ENCODE data around the gene ASB18.

Gene ASB18

DNA sequence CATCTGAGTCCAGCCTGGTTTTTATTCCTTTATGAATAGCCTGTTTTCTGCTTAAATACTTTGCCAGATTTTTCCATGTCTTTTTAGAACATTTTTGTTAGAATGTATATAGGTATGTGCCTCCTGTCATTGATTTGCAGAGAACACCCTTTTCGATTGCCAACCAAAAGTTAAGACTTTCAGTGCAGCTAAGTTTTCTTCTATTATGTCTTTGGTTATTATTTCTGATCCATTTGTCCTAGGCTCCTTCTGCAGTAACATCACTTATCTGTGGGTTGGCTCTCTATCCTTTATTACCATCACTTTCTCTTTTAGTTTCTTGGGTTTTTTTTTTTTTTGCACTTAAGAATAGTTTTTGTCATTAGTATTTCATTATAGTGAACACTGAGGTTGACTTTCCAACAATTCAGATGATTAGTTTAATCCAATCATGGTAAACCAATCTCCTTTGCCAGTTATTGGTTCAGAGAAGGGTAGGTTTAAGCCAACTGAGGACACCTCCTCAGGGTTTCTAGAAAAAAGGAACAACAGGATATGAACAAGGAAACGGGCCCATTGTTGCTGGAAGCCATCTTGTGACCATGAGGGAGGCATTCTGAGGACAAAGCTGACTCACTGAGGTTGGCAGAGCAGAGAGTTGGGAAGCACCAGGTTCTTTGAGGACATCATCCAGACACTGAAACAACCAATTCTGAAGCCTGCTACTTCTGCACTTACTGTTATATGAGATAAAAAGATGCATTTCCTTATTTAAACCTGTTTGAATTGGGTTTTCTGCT, 58.1 kb downstream of the ASB18 start:
- no peak for ATAC-seq

- ATAC-seq = no peak
These were observed 59.3 kb downstream of the ASB18 start for GRCh38 chr2:236204953-236205352.

DNA sequence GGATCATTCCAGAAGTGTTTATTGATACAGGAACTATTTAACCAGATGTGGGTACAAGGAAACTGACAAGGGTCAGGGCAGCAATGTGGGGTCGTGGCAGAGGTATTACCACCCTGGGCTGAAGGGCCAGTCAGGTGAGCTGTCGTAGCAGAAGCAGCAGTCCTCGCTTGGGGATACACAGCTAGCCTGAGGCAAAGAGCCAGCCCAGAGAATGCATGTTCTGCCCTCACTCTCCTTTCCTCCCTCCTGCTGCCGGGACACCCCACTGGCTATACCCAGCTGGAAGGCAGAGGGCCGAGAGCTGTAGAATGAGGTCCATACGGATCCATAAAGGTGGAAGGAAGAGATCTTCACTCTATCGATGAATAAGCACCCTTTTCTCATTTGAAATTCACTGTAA, 63.8 kb downstream of the ASB18 start:
- no peak for ATAC-seq

DNA sequence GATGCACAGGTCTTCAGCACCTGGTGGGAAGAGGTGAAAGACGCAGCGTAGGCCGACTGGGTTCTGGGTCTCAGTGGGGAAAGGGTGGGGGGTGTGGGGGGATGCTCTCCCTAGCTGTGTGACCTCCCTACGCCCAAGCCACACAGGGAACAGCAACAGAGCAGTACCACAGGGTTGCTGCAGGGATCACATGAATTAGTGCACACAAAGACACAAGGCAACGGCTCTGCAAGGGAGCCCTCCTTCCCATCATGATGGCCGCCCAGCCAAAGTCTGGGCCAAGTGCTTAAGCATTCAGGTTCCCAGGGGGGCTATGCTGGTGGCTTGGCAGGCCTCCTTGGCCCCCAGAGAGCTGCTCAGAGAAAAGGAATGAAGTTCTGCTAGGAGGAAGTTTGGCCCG, 67.8 kb downstream of the ASB18 start:
- no peak for ATAC-seq

DNA sequence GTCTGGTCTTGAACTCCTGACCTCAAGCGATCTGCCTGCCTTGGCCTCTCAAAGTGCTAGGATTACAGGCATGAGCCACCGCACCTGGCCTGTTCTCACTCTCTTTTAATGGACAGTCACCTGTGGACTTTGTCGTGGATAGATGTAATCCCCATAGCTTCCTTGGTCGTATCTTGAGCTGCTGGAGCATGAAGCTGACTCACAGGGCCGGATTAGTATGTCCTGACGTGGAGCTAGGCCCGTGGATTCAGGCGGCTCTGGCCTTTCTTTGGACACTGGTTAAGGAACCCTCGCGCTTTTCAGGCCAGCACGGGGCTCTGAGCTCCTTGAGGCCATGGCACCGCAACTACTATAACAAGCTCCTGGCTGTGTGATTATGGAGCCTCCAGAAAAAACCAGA, 68.5 kb downstream of the ASB18 start:
- no peak for ATAC-seq

DNA sequence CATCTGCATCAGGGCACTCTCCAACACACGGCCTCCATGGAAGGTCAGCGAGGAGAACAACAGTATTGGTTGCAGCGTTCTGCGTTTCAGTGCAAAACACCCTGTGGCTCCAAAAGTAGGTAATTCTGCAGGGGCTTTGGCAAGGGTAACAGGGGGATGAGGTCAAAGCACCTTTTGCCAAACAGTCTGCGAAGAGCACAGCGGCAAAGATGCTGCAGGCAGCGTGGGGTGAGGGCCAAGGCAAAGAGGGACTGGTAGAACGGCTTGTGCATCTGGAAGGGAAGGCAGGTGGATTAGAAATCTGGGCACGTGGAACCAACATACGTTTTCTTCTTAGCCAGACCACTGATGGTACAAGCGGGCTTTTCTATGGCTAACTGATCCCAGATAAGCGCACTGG, 69.4 kb downstream of the ASB18 start:
- ATAC-seq = no peak

DNA sequence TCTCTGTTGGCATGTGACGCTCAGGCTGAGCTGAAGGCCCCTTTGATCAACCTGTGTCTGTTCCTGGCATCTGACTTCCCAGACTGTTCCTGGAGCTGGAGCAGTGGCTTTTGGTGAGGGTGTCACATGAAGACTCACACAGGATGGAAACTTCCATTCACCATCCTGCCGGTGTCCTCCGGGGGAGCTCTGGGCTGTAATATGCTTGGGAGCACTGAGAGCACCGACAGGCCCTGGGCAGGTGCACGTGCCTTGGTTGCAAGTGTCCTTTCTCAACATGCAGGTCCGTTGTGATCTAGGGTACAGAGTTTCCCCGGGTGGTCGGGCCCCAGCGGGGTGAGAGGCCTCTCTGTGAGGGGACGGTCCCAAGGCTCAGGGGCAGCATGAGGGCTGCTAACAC, 71.2 kb downstream of the ASB18 start:
- no peak for ATAC-seq

- ATAC-seq = no peak
These were observed 73.5 kb downstream of the ASB18 start for GRCh38 chr2:236190674-236191073.

DNA sequence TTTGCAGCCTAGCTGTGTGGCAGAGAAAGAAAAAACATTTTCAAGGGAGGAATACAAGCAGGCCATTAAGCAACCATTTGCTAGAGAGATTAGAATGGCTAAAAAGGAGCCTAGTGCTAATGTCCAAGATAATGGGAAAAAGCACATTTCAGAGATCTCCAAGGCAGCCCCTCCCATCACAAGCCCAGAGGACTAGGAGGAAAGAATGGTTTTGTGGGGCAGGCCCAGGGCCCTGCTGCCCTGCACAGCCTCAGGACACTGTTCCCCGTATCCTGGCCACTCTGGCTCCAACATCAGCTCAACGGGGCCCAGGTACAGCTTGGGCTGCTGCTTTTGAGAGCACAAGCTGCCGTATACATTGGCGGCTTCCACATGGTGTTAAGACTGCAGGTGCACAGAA, 79.5 kb downstream of the ASB18 start:
- no peak for ATAC-seq

- no peak for ATAC-seq
These were observed 83.3 kb downstream of the ASB18 start for GRCh38 chr2:236180831-236181453.

- no peak for ATAC-seq
These were observed 84.0 kb downstream of the ASB18 start for GRCh38 chr2:236180076-236180816.

- ATAC-seq = no peak
These were observed 84.8 kb downstream of the ASB18 start for GRCh38 chr2:236179236-236180075.

- no peak for ATAC-seq
These were observed 85.3 kb downstream of the ASB18 start for GRCh38 chr2:236178890-236179235.

- ATAC-seq = no peak
These were observed 86.0 kb downstream of the ASB18 start for GRCh38 chr2:236177967-236178889.

DNA sequence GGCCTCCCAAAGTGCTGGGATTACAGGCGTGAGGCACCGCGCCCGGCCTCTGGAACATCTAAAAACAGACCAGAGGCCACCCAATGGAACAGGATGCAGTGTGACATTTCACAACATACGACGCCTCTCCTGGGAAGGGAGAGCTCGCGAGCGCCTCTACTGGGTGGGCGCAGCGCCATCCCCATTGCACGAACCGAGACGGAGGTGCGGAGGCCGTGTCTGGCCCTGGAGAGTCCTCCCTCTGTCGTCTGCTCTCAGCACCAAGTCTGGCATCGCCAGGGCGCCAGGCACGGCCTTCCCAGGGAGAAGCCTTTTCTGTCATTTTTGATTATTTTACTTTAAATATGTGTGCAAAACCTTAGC, 86.6 kb downstream of the ASB18 start:
- ATAC-seq = no peak

- no peak for ATAC-seq
These were observed 87.3 kb downstream of the ASB18 start for GRCh38 chr2:236176951-236177350.

DNA sequence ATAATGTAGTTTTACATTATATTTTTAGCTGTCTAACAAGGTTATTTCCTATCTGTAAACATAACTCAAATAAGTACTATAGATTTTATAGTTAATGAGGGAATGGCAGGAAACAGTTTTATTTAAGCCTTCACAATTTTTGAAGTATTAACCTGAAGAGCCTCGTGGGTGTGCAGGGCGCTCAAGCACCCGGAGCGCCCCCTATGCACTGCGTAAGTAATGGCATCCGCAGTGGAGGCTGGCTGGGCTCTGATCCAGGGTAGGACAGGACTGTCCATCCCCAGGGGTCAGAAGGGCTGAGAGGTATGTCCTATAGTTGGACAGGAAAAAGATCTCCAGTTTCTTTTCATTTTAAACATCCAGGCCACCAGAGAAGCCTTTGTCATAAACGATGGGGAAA, 87.8 kb downstream of the ASB18 start:
- no peak for ATAC-seq

- no peak for ATAC-seq
These were observed 88.6 kb downstream of the ASB18 start for GRCh38 chr2:236175548-236176150.

GRCh38 chr2:236173729-236174607, 90.2 kb downstream of the ASB18 start:
- ATAC-seq = no peak

GRCh38 chr2:236173036-236173728, 91.0 kb downstream of the ASB18 start:
- ATAC-seq = no peak

All from activated CD4-positive, CD25-positive, alpha-beta regulatory T cell treated with anti-CD3 and anti-CD28 coated beads, Interleukin-2, amount 50 U/mL, for 24 hours (primary cell).